NOMO-1 (cell line): ENCODE data around the gene GRID1.
"Not testable (repeated sequence)": the region's sequence is repeated elsewhere in the genome, so short reads cannot be mapped to it uniquely, and the experiment has no call there.

Experiments
- DNase-seq, 2 experiments: peaks; one replicate each; lab custom pipeline; 2025; ENCODE audit not compliant: unreplicated experiment in 2 of 2; lab: John Stamatoyannopoulos, UW

The GRID1 gene

DNA sequence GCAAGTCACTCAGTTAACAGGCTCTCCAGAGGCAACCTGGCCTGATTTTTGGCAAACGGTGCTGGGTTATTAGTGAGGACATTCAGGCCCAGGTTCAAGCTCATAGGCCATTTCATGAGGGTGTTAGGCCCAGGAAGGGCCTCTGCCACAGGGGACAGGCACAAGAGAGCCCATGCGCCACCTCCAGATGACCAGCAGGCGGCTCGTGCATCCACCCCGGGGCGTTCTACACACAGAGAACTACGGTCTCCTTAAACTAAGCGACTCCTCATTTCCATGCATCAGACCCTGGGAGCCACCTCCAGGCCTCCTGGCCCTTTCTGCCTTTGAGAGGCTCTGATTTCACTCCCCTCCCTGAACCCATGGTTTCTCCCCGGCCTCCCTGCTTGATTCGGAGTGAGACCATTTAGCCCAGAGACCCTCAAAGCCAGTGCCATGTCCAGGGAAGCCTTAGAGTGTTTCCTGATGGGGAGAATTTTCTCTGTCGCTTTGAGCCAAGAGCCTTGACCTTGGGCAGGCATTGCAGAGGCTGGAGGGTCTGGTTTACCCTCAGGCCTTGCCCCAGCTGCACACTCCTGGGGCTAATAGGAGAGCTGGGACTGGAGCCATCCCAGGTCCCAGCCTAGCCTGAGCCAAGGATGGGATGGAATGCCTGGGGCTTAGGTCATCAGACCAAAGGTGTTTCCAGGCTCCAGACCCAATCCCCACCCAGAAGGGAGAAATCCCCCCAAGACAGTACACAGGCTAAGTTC lies 188.0 kb downstream of the GRID1 start:
- no peak for DNase-seq

DNA sequence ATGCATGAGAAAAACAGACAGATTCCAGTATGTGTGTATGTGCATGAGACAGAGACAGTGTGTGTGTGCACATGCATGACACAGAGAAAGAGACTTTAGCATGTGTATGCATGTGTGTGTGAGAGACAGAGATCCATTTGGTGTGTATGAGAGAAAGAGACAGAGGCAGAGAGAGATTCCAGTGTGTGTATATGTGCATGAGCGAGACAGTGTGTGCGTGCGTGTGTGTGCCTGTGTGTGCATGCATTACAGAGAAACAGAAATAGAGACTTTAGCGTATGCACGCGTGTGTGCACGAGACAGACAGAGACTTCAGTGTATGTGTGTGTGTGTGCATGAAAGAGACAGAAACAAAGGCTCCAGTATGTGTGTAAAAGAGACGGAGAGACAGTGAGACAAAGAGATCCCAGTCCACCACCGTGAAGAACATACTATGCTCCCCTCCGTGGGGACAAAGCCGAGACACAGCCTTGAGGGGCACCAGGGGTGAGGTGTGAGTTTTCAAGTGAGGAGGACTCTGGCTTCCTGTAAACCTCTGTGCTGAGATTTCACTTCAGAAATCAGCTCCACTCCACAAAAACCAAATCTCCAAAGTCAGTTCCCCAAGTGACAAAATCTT lies 188.9 kb downstream of the GRID1 start:
- no peak for DNase-seq

DNA sequence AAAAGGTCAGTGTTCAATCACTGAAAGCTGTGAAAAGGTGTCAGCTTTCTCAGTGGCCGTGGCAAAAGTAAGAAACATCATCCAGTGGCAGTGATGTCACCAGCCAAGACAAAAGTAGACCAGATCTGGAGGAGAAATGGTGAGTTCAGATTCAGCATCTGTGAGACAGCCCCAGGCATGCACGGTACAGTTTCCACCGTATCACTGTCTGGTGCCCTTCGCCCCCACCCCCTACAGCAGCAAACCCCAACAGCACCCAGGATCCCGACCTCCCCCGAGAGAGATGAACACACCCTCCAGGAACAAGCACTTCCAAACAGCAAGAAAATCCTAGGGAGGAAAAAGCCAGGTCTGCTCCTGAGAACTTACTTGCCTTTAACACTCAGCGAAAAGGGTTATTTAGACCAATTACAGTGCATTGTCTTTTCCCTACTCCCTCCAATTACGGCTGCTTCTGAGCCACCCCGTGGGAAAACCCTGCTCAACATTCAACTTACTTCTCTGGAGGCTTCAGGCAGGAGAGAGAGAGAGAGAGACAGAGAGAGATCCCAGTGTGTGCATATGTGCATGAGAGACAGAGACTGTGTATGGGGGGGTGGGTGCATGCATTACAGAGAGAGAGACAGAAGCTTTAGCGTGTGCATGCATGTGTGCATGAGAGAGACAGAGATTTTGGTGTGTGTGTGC lies 189.6 kb downstream of the GRID1 start:
- DNase-seq: no peak

DNA sequence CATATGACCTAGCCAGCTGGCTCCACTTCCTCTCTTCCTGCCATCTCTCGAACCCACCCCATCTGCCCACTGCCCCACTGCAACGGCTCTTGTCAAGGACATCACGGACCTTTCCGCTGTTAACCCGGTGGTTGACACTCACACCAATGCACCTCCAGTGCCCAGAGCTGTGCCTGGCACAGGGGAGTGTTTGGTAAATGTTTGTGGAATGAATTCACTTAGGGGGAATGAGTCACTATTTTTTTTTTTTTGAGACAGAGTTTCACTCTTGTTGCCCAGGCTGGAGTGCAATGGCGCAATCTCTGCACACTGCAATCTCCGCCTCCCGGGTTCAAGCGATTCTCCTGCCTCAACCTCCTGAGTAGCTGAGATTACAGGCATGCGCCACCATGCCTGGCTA lies 191.1 kb downstream of the GRID1 start:
- not testable (repeated sequence) for DNase-seq

DNA sequence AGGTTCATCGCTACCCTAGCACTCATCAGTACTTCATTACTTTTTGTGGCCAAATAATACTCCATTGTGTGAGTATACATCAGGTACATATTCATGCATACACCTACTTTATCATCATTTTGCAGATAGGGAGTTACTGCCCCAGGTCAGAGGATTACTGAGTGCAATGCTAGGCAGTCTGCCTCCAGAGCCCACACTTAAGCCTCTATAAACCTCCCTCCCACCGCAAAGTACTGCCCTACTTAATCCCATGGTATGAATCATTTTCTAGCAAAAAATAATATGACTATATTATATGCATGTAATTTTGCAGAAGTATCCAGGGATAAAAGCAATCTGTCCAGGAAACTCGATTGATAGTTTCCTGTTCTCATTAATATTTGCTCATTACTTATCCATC lies 194.3 kb downstream of the GRID1 start:
- no peak for DNase-seq

- peak; percentile 69 to 82 for DNase-seq
Observed at GRCh38 chr10:86170255-86171108, 196.1 kb downstream of the GRID1 start.

DNA sequence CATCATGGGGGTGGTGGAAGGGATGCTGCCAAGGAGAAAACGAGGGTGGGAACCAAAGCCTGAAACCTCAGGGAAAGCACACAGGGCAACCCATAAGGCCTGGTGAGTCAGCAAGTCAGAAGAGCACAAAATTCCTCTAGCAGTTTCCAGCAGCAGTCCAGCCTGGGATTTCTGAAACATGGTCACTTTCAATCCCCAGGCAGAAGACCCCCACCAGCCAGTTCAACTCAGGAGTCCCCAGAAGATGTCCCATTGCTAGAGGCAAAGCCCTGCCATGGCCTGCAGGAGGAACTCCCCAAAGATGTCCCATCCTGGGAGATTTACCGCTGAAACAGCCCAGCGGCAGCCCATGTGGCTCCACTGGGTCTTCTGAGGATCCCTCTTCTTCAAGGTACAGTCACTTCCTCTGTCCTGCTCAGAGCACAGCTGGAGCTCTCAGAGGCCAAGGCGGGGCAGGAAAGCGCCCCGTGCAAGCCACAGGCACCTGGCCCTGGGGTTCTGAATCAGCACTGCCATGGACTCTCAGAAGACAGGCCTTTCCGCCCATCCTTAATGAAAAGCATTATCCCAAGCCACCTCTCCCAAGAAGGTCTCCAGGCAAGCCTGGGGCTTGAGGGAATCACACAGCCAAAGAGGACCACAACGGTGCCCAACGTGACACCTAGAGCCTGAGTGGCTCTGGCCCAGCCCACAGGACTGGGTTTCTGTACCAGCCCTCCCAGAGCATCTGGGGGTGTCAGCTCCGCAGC lies 196.9 kb downstream of the GRID1 start:
- DNase-seq: no peak

GRCh38 chr10:86169066-86169465 lies 197.5 kb downstream of the GRID1 start:
- no peak for DNase-seq

DNA sequence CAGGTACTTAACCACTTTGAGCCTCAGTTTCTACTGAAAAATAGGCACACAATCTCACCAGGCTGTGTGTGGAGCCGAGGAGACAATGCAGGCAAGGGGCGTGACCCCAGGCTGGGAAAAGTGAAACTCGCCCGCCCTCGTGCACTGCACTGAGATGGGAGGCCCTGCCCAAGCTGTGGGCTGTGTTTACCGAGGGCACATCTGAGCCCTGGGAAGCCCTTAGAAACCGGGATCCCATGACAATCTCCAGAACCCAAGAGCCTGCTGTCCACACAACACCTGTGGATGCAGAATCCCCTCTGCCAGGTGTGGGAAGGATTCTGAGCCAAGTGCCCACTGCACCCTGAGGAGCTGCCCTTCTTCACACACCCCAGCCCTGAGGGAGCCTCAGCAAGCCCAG lies 198.3 kb downstream of the GRID1 start:
- DNase-seq: no peak

DNA sequence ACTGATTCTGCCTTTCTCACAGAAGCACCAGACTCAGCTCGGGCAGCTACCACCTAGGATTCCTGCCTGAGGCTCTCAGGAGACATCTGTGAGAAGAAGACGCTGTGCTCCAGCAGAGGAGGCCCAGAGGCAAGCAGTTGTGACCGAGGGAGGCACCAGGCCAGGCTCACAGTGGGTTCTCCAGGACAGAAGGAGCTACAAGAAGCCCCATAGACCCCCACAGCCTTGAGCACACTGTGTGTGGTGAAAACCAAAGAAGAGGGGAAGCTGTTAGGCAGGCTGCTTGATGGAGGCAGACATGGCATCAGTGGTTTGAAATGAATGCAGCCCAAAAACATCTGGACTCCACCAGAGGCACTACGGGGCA lies 198.8 kb downstream of the GRID1 start:
- no peak for DNase-seq

DNA sequence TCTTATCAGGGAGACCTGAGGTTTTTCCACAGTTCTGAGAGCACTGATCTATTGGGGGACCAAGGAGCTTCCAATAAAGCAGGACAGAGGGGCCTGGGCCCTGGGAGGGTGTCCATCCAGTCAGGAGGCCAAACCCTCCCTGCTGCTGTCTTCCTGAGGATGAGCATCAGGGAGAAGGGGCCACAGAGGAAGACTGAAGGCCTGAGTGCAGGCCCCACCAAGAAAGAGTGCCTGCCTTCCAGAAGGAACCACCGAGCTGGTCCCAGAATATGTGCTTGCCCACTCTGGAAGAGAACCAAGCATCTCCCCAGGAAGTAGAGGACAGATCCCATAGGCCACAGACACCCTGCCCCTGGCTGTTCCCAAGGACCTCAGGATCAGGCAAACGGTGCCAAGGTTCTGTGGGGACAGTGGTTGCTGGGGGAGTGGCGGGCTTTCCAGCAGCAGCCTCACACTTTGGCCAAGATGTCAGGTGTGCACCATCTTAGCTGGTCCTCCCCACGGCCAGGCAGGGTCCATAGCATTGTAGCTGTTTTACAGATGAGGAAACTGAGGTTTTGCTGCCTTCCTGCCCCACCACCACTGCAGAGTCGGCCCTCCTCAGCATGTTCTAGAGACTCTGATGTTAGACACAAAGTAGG lies 199.4 kb downstream of the GRID1 start:
- no peak for DNase-seq

GRCh38 chr10:86165666-86166065 lies 200.9 kb downstream of the GRID1 start:
- no peak for DNase-seq

GRCh38 chr10:86164960-86165630 lies 201.5 kb downstream of the GRID1 start:
- DNase-seq: no peak

DNA sequence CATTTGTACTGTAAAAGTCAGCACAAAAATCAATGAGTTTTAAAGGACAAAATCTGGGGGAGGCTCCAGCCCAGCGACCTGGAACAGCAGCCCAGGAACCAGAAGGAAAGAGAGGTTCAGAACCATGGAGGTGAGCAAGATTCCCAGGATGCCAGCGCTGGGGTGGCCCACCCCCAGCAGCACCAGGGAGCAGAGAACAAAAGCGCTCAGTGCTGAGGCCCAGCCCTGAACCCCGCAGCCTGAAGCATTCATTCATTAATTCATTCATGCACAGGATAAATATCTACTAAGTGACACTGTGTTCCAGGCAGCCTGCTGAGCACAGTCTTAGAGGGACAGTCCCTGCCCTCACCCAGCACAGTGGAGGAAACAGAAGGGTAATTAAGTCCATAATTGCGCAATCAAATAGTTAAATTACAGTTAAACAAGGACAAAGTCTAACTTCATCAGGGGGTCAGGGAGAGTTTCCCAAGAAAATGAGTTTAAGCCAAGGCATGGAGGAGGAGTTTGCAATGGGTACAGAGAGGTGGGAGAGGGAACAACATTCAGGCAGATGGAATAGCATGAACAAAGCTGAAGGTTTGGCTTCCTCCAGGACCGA lies 202.3 kb downstream of the GRID1 start:
- peak; percentile 24 to 29 for DNase-seq

DNA sequence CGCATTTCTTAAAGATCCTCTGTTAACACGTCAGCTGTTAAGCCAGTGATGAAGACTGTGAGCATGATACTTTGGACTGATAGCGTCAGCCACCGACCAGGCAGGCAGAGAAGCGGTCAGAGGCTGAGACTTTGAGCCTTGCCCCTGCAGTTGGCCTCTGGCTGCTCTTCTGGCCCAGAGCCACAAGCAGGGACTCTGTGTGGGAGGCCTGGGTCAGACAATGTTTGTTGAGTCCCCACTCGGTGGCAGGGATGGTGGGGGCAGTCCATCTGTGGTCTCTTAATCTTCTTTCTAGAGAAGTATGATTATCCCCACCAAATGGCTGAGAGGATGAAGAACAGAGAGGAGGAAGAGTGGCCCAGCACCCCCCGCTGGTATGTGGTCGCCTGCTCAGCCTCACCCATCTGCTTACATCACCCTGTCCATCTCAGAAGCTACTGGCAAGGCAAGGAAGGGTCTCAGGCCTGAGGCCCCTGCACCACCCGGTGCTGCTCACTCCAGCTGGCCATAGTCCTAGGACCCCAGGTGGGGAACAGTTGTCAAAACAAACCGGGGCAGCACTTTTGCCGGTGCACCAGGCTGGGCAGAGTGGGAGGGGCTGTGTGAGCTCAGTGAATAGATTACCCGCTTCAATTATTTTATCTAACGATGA lies 202.9 kb downstream of the GRID1 start:
- no peak for DNase-seq

GRCh38 chr10:86162696-86163400 lies 203.7 kb downstream of the GRID1 start:
- DNase-seq: no peak

- DNase-seq: no peak
Observed at GRCh38 chr10:86162036-86162435, 204.6 kb downstream of the GRID1 start.
